Endothelial cell of umbilical vein (primary cell): ENCODE data around the gene SORCS3. TPM values are rescaled to one million over a fixed set of nuclear protein-coding genes. Genes with fewer than 3 reads are reported as not detected.

Experiments used
- BruUV-seq: library from RNA; stranded (reverse); fragments of 400-500 nt; replicated peaks from 2 replicates; lab custom pipeline; 2021; lab: Mats Ljungman, UMichigan
- CTCF ChIA-PET: fragments of 300-600, 350-600 bp; sonication (Branson Sonifier 250); formaldehyde crosslinking; loops from one replicate; lab custom pipeline; 2021; ENCODE audit warnings: antibody characterized with exemption, inconsistent platforms; lab: Charles Lee
- POLR2A ChIA-PET: fragments of 300-600, 350-600 bp; sonication (Branson Sonifier 250); formaldehyde crosslinking; loops from one replicate; lab custom pipeline; 2021; ENCODE audit warnings: antibody characterized with exemption, inconsistent platforms; lab: Charles Lee
- DNase-seq: peaks from one replicate; pipeline ENCODE4 v3.0.0-alpha.2; 2011; ENCODE audit warnings: low read depth, low spot score
- FAIRE-seq: peaks from 2 replicates; lab custom pipeline; 2011; peaks lifted over from hg19 to GRCh38; lab: Jason Lieb, UNC
- H2AFZ ChIP-seq: 2 replicates; pipeline ENCODE4 v1.6.0; 2012; ENCODE audit warnings: low read depth, low read length, control low read depth, inconsistent platforms
- H3K27ac ChIP-seq: 2 replicates; pipeline ENCODE4 v1.5.1; 2011; ENCODE audit warnings: low read depth, mild to moderate bottlenecking, control low read depth, low read length, moderate library complexity; ENCODE audit not compliant: insufficient read depth
- H3K27me3 ChIP-seq, 2 experiments: 2 replicates each; pipeline versions ENCODE4 v1.6.0 to v1.6.1; 2011; ENCODE audit warnings: low read length in 2 of 2, mixed read lengths in 1 of 2; ENCODE audit not compliant: control insufficient read depth in 2 of 2, insufficient read depth in 2 of 2
- H3K36me3 ChIP-seq, 2 experiments: 2 replicates in 1 of 2; 3 replicates in 1 of 2; pipeline ENCODE4 v1.5.1; 2011; ENCODE audit warnings: low read length in 2 of 2, mild to moderate bottlenecking in 1 of 2, moderate library complexity in 1 of 2; ENCODE audit not compliant: control insufficient read depth in 2 of 2, insufficient read depth in 2 of 2; ENCODE audit errors: extremely low read depth in 1 of 2
- H3K4me1 ChIP-seq: 3 replicates; pipeline ENCODE4 v1.5.1; 2011; ENCODE audit warnings: mild to moderate bottlenecking, low read length; ENCODE audit not compliant: control insufficient read depth, insufficient read depth; ENCODE audit errors: extremely low read depth
- H3K4me2 ChIP-seq: 2 replicates; pipeline ENCODE4 v1.6.1; 2011; ENCODE audit warnings: low read length, control low read depth, mixed read lengths; ENCODE audit not compliant: insufficient read depth
- H3K4me3 ChIP-seq, 3 experiments: fragments of 200-600 bp in 1 of 3; sonication (generic), shearing (Covaris generic) in 1 of 3; replicated peaks in 1 of 3; 2 replicates each; pipeline ENCODE4 v1.5.1; 2011 to 2016; ENCODE audit warnings: control low read depth in 3 of 3, low read length in 3 of 3, mild to moderate bottlenecking in 2 of 3, inconsistent platforms in 1 of 3, low read depth in 1 of 3, moderate library complexity in 1 of 3; ENCODE audit not compliant: insufficient read depth in 1 of 3
- H3K79me2 ChIP-seq: 2 replicates; pipeline ENCODE4 v1.6.0; 2012; ENCODE audit warnings: low read length, inconsistent platforms; ENCODE audit not compliant: control insufficient read depth, insufficient read depth
- H3K9ac ChIP-seq: replicated peaks from 2 replicates; pipeline ENCODE3; 2011; ENCODE audit warnings: low read length, control low read depth; ENCODE audit not compliant: insufficient read depth; ENCODE audit errors: extremely low read depth
- H3K9me1 ChIP-seq: replicated peaks from 3 replicates; pipeline ENCODE4 v1.6.0; 2011; ENCODE audit warnings: mild to moderate bottlenecking, low read length; ENCODE audit not compliant: control insufficient read depth, insufficient read depth; ENCODE audit errors: extremely low read depth
- H3K9me3 ChIP-seq: replicated peaks from 2 replicates; pipeline ENCODE4 v1.5.1; 2012; ENCODE audit warnings: low read length, inconsistent platforms; ENCODE audit not compliant: control insufficient read depth, insufficient read depth
- H4K20me1 ChIP-seq: replicated peaks from 2 replicates; pipeline ENCODE3; 2011; ENCODE audit warnings: mild to moderate bottlenecking, low read length; ENCODE audit not compliant: control insufficient read depth, insufficient read depth; ENCODE audit errors: extremely low read depth
- EZH2 ChIP-seq: IDR thresholded peaks from 2 replicates; pipeline ENCODE4 v1.6.1; 2012; ENCODE audit warnings: borderline replicate concordance, low read depth, mild to moderate bottlenecking, moderate library complexity, low read length, inconsistent platforms; ENCODE audit not compliant: severe bottlenecking
- FOS ChIP-seq: IDR thresholded peaks from 2 replicates; pipeline ENCODE4 v1.6.1; 2011; ENCODE audit warnings: mild to moderate bottlenecking, low read length, moderate library complexity, borderline replicate concordance; ENCODE audit not compliant: insufficient read depth
- GATA2 ChIP-seq: IDR thresholded peaks from 2 replicates; pipeline ENCODE4 v1.7.0; 2011; ENCODE audit warnings: low read depth, mild to moderate bottlenecking, moderate library complexity, mixed read lengths, low read length; ENCODE audit not compliant: insufficient read length, insufficient read depth
- JUN ChIP-seq: IDR thresholded peaks from 2 replicates; pipeline ENCODE4 v1.6.1; 2011; ENCODE audit warnings: borderline replicate concordance, low read depth; ENCODE audit not compliant: insufficient read length, insufficient read depth
- MYC ChIP-seq: IDR thresholded peaks from one replicate; pipeline ENCODE4 v1.6.1; 2011; ENCODE audit warnings: mild to moderate bottlenecking, low read depth, low read length
- POLR2A ChIP-seq: IDR thresholded peaks from 2 replicates; pipeline ENCODE4 v1.6.1; 2012; ENCODE audit warnings: low read depth, mild to moderate bottlenecking, control low read depth, low read length
- POLR2AphosphoS5 ChIP-seq: IDR thresholded peaks from 2 replicates; pipeline ENCODE4 v1.6.1; 2012; ENCODE audit warnings: low read depth, mild to moderate bottlenecking, control low read depth, low read length, moderate library complexity; ENCODE audit not compliant: insufficient read depth
- dilution Hi-C: fragments of 300-500 bp; cut with MboI; formaldehyde crosslinking; loops from one replicate; pipeline ENCODE4 v1.15.0; 2019; ENCODE audit warnings: low sequenced_read_pairs; ENCODE audit not compliant: extremely low pct_ligation_motif_present
- intact Hi-C: fragments of 100-400 bp; cut with micrococcal nuclease; formaldehyde crosslinking; loops from one replicate; pipeline ENCODE4 v1.10.0; 2022
- polyA plus RNA-seq, 4 experiments: library from polyadenylated mRNA; depleted of rRNA in 3 of 4; stranded (reverse) in 3 of 4; unstranded in 1 of 4; fragments of >200 nt; gene quantifications; 2 replicates each; pipeline versions ENCODE4 v1.2.1 to v1.2.3, GENCODE V29; 2011 to 2012; ENCODE audit warnings: missing spikeins in 1 of 4
- total RNA-seq: library from RNA; stranded (reverse); gene quantifications from 2 replicates; pipeline ENCODE4 v1.2.3, GENCODE V29; 2021
- TF ChIP-seq, protein P1 (sequence below), 2 donors: IDR thresholded peaks; 1 replicate in 1 of 2; 2 replicates in 1 of 2; pipeline ENCODE4 v1.5.1; 2011; ENCODE audit warnings: low read length in 2 of 2, mild to moderate bottlenecking in 2 of 2, moderate library complexity in 2 of 2, control low read depth in 1 of 2, inconsistent platforms in 1 of 2, low read depth in 1 of 2; ENCODE audit not compliant: insufficient read depth in 1 of 2; ENCODE audit errors: extremely low read depth in 1 of 2
- TF ChIP-seq, protein P2 (sequence below): IDR thresholded peaks from 2 replicates; pipeline ENCODE4 v1.6.1; 2011; ENCODE audit not compliant: insufficient read depth, insufficient read length

The SORCS3 gene
- total and polyA plus RNA-seq, 2 donors (not counting 3 experiments of a cell fraction or from before 2014, with no cell fraction given) = not detected

DNA sequence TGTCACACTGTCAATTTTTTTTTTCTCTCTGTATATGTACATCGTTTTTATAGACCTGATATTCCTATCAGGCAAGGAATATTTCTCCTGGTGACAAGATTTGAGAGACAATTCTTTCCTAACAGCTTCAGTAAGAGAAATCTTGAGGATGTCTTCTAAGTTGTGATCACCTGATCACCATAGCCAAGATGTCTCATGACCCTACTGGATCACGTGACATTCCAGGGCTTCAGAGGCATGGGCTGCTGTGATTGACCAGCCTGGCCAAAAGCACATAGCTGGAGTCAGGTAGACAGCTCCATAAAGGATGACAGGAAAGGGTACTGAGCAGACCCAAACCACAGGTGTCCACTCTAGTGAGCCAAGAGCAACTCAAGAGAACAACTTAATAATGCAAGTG, 444.9 kb downstream of the SORCS3 start:
- no TSS peak for BruUV-seq
- Histone ChIP-seq H3K4me1 (no peaks in the 10 kb centered on the region), H3K79me2 (no peaks in the 10 kb centered on the region), H3K27me3 (no peaks in the 10 kb centered on the region), H3K9me3 (peaks cover 15% of the 10 kb centered on the region), H3K9me1 (no peaks in the 10 kb centered on the region), H3K4me2 (no peak overlapping the region), H3K36me3 (no peaks in the 10 kb centered on the region), H4K20me1 (no peaks in the 10 kb centered on the region), H3K27ac (no peak overlapping the region), H3K4me3 (no peak overlapping the region), H3K9ac (no peak overlapping the region), H2AFZ (no peak overlapping the region)
- TF ChIP-seq POLR2A = no peak
- TF ChIP-seq MYC = no peak
- TF ChIP-seq, protein P1, sequence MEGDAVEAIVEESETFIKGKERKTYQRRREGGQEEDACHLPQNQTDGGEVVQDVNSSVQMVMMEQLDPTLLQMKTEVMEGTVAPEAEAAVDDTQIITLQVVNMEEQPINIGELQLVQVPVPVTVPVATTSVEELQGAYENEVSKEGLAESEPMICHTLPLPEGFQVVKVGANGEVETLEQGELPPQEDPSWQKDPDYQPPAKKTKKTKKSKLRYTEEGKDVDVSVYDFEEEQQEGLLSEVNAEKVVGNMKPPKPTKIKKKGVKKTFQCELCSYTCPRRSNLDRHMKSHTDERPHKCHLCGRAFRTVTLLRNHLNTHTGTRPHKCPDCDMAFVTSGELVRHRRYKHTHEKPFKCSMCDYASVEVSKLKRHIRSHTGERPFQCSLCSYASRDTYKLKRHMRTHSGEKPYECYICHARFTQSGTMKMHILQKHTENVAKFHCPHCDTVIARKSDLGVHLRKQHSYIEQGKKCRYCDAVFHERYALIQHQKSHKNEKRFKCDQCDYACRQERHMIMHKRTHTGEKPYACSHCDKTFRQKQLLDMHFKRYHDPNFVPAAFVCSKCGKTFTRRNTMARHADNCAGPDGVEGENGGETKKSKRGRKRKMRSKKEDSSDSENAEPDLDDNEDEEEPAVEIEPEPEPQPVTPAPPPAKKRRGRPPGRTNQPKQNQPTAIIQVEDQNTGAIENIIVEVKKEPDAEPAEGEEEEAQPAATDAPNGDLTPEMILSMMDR (IDR thresholded peaks at IDR 0.05; ENCODE audit: extremely low read depth in 1 of 2, insufficient read depth in 1 of 2, low read depth in 1 of 2, low read length in 2 of 2) = no peak
- no peak for TF ChIP-seq FOS
- ChIA-PET POLR2A (no interaction called here), CTCF (no interaction called here)
- intact Hi-C loops (no loop called here), dilution Hi-C loops (no loop called here)
- FAIRE-seq (no peak), DNase-seq (no peak)

DNA sequence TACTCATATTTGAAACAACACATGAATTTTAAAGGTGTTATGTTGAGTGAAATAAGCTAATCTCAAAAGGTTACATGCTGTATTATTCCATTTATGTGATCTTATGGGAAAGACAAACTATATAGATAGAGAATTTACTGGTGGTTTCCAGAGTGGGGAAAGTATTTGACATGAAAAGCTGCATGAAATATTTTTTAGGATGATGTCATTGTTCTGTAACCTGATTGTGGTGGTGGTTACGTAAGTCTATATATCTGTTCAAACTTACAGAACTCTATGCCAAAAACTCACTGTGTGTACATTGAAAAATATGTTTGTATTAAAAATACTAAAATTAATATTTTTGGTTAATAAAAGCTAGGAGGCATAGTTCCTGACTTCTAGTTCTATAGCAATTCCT, 453.0 kb downstream of the SORCS3 start:
- dilution Hi-C loops (no loop called here), intact Hi-C loops (no loop called here)
- ChIA-PET CTCF (no interaction called here), POLR2A (no interaction called here)
- Histone ChIP-seq H4K20me1 (no peaks in the 10 kb centered on the region), H3K27me3 (no peaks in the 10 kb centered on the region), H3K79me2 (no peaks in the 10 kb centered on the region), H3K9me3 (peaks cover 4% of the 10 kb centered on the region), H3K9ac (no peak overlapping the region), H3K4me2 (no peak overlapping the region), H2AFZ (no peak overlapping the region), H3K9me1 (no peaks in the 10 kb centered on the region), H3K27ac (no peak overlapping the region), H3K36me3 (no peaks in the 10 kb centered on the region), H3K4me1 (no peaks in the 10 kb centered on the region), H3K4me3 (no peak overlapping the region)
- no TSS peak for BruUV-seq
- TF ChIP-seq JUN (no peak), FOS (no peak), EZH2 (no peak), POLR2A (no peak), POLR2AphosphoS5 (no peak), MYC (no peak), GATA2 (no peak)
- TF ChIP-seq, protein P1 (IDR thresholded peaks at IDR 0.05; ENCODE audit: extremely low read depth in 1 of 2, insufficient read depth in 1 of 2, low read depth in 1 of 2, low read length in 2 of 2) = no peak
- TF ChIP-seq, protein P2, sequence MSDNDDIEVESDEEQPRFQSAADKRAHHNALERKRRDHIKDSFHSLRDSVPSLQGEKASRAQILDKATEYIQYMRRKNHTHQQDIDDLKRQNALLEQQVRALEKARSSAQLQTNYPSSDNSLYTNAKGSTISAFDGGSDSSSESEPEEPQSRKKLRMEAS = no peak
- no peak for DNase-seq
- no peak for FAIRE-seq
